RWPE1 (cell line): ENCODE data around the gene LNX2.

Experiments used
- CTCF ChIA-PET: fragments of 350-600 bp; sonication (Branson Sonifier 250); formaldehyde crosslinking; extraction: SDS; loops from one replicate; lab custom pipeline; 2021; lab: Yijun Ruan, JAX
- POLR2A ChIA-PET: fragments of 400-600 bp; formaldehyde crosslinking; extraction: SDS; loops from one replicate; lab custom pipeline; 2020; ENCODE audit warnings: antibody characterized with exemption; ENCODE audit not compliant: low non-redundant PET; lab: Yijun Ruan, JAX
- DNase-seq: peaks from one replicate; pipeline ENCODE4 v3.0.0; 2012; ENCODE audit warnings: low spot score
- H3K27ac ChIP-seq: fragments of 450-650 bp; 2 replicates; pipeline ENCODE4 v1.5.1; 2017
- TF ChIP-seq, protein P1 (sequence below): fragments of 450-650 bp; conservative IDR thresholded peaks from 2 replicates; pipeline ENCODE4 v1.5.1; 2017; ENCODE audit warnings: low read depth, mild to moderate bottlenecking

LNX2 gene

GRCh38 chr13:27523346-27524073 lies 96.8 kb downstream of the LNX2 start:
- ChIA-PET POLR2A (no interaction called here), CTCF (interaction anchor here (0.6 to 1.0 kb wide), 3 partner anchors 10 to 337 kb away, joined by 3 to 7 read pairs (median 3); no protein-coding TSS in a partner anchor)
- DNase-seq: no peak
- TF ChIP-seq, protein P1, sequence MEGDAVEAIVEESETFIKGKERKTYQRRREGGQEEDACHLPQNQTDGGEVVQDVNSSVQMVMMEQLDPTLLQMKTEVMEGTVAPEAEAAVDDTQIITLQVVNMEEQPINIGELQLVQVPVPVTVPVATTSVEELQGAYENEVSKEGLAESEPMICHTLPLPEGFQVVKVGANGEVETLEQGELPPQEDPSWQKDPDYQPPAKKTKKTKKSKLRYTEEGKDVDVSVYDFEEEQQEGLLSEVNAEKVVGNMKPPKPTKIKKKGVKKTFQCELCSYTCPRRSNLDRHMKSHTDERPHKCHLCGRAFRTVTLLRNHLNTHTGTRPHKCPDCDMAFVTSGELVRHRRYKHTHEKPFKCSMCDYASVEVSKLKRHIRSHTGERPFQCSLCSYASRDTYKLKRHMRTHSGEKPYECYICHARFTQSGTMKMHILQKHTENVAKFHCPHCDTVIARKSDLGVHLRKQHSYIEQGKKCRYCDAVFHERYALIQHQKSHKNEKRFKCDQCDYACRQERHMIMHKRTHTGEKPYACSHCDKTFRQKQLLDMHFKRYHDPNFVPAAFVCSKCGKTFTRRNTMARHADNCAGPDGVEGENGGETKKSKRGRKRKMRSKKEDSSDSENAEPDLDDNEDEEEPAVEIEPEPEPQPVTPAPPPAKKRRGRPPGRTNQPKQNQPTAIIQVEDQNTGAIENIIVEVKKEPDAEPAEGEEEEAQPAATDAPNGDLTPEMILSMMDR: no peak
- no peak overlapping the region for H3K27ac ChIP-seq

DNA sequence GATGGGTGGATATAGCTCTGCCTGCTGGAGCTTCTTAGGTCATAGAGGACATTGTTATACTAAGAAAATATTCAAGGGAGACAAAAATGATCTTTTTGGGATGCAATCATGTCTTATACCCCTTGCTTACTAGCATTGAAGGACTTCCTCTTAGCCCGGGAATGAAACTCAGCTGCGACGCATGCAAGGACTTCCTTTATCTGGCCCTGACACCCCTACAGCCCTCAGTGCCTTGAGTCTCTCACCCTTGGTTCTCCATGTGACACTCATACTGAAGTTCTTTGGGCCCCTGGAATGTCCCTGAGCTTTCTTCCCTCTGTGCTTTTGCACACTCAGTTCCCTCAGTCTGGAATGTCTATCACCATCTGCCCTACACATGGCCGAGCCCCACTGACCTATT lies 97.5 kb downstream of the LNX2 start:
- TF ChIP-seq, protein P1: no peak
- no peak overlapping the region for H3K27ac ChIP-seq
- POLR2A ChIA-PET: no interaction called here
- DNase-seq: no peak
- CTCF ChIA-PET: interaction anchor here (0.6 kb wide), 2 partner anchors 143 to 338 kb away, joined by 4 to 7 read pairs; no protein-coding TSS in a partner anchor

- no peak overlapping the region for H3K27ac ChIP-seq
- ChIA-PET POLR2A (no interaction called here), CTCF (no interaction called here)
- no peak for DNase-seq
- TF ChIP-seq, protein P1: no peak
Measured at GRCh38 chr13:27516103-27516502, 104.2 kb downstream of the LNX2 start.

DNA sequence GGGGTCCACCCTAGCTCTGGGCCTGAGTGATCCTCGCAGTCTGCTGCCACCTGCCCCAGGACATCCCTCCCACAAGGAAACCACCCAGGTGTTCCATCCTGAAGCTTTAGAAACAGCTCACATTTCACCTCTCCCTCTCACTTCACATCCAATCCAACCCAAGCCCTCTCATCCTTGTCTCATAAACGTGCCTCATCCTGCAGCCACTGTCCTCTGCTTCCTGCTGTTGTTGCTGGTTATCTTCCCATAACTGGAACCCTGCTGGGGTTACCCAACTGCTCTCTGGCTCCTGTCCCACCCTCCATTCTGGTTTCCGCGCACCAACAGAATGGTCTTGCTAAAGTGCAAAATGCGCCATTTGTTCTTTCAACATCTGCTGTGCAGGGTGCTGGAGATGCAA lies 110.2 kb downstream of the LNX2 start:
- TF ChIP-seq, protein P1: no peak
- ChIA-PET POLR2A (no interaction called here), CTCF (interaction anchor here (0.6 kb wide), 1 partner anchor 42 kb away, joined by 4 read pairs; no protein-coding TSS in a partner anchor)
- H3K27ac ChIP-seq: no peak overlapping the region
- no peak for DNase-seq

DNA sequence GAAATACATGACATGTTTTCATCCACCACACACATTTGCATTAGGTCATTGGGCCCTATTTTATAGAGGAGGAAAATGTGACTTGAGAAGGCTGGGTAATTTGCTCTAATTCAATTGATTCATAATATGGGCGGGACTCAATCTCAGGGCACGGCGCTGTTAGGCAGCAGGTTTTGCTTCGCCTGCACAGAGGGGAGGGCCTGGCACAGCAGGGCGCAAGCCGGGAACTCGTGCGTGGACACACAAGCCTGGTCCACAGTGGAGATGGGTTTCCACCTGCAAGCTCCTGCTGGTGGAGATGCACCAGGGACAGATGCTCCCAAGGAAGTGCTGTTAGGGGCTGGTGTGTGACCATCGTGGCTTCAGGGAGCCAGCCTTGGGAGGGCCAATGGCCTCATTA lies 111.5 kb downstream of the LNX2 start:
- no peak overlapping the region for H3K27ac ChIP-seq
- POLR2A ChIA-PET: no interaction called here
- no peak for DNase-seq
- CTCF ChIA-PET: no interaction called here
- TF ChIP-seq, protein P1: no peak

- H3K27ac ChIP-seq: no peak overlapping the region
- POLR2A ChIA-PET: no interaction called here
- TF ChIP-seq, protein P1: no peak
- DNase-seq: no peak
- CTCF ChIA-PET: no interaction called here
Measured at GRCh38 chr13:27505792-27506191, 114.5 kb downstream of the LNX2 start.
